GM11168 (cell line): ENCODE results near the gene KISS1R.
"Not testable (repeated sequence)": the region's sequence is repeated elsewhere in the genome, so short reads cannot be mapped to it uniquely, and the experiment has no call there.

Experiments
- in situ Hi-C: fragments of 300-500 bp; cut with MboI; formaldehyde crosslinking; loops from one replicate; pipeline ENCODE4 v1.12.0; 2022; ENCODE audit warnings: low sequenced_read_pairs; ENCODE audit not compliant: unreplicated experiment

The KISS1R gene

DNA sequence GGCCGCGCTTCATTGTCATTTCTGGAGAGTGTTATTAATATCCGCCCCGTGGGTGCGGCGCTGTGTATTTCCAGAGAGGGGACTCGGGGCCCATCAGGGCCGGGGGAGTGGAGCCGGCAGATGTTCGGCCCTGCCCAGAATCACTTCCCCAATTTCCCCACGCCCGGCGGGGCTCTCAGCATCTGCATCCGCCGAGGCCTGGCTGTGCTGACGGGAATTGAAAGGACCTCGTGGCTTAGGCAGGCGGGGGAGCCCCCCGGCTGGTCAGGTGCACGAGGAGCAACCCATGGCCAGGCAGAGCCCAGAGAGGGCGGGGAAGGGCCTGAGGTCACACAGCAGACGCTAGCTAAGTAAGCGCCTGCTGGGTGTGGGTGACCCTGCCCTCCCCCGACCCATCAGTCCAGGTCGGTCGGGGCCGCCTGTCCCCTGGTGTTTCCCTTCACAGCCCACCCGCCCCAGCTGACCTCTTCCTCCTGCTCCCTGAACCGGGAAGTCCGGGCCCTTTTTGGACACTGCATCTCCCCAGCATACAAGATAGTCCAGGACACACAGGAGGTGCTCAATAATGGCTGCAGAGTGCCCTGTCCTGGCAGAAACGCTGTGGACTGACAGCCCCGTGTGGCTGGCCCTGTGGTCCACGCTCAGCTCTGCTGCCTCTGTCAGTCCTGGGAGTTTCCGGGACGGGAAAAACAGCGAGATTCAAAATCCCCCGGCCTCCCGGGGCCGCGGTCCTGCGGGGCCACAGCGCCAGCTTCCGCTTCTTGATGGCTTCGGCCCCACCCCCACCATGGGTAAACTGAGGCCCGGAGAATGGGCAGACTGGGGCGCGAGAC lies 30.8 kb downstream of the KISS1R start:
- in situ Hi-C loops = no loop called here

DNA sequence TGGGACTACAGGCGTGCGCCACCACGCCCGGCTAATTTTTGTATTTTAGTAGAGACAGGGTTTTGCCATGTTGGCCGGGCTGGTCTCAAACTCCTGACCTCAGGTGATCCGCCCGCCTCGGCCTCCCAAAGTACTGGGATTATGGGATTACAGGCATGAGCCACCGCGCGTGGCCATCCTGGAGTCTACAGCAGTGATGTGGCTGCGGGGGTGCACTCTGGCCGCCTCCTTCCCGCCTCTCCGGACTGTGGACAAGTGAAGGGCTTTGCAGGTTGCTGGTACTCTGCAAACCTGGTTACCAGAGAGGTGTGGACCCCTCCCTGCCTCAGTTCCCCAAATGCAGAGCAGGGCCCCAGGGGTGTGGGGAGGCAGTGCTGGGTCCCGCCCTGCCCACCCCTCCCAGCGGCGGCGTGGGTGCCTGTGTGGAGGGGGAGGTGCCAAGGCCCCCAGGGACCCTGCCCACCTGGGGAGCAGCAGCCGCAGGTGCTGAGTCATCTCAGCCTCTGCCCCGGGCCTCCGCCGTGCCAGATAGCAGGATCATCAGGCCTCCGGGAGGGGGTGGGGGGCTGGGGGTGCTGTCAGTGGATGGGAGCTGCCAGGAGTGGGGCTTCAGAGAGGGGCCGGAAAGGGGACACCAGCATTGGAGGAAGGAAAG lies 31.8 kb downstream of the KISS1R start:
- in situ Hi-C loops = no loop called here

DNA sequence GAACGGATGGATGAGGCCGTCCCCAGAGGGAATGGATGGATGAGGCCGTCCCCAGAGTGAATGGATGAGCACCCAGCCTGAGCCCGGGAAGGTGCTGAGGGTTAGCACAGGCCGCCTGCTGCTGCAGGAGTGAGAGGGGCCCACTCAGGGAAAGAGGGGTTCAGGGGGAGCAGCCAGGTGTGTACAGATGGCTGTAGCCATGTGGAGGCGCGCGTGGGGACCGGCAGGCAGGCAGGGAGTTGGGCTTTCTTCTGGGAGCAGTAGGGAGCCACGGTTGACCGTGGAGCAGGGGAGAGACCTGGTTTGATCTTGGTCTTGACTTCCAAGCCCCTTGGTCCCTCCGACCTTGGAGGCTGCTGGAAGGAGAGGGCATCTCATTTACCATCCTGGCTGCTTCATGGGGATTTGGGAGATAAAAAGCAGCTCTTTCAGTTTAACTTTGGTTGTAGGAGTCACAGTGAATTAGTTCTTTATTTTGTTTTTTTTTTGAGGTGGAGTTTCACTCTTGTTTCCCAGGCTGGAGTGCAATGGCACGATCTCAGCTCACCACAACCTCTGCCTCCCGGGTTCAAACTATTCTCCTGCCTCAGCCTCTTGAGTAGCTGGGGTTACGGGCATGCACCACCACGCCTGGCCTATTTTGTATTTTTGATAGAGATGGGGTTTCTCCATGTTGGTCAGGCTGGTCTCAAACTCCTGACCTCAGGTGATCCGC lies 33.4 kb downstream of the KISS1R start:
- in situ Hi-C loops = no loop called here

DNA sequence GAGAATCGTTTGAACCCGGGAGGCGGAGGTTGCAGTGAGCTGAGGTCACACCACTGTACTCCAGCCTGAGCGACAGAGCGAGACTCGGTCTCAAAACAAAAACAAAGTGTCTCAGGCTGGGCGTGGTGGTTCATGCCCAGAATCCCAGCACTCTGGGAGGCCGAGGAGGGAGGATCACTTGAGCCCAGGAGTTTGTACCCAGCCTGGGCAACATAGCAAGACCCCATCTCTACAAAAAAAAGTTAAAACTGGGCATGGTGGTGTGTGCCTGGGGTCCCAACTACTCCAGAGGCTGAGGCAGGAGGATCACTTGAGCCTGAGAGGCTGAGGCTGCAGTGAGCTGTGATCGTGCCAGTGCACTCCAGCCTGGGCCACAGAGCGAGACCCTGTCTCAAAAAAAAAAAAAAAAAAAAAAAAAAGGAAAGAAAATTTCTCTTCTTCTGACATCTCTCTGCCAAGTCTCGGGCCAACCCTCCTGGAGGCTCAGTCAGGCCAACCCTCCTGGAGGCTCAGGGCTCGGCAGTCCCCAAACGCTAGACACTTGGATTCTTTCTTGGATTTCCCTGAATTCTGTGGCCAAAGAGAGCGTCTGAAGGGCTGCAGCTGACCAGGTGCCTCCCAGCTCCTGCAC lies 35.0 kb downstream of the KISS1R start:
- in situ Hi-C loops = no loop called here

DNA sequence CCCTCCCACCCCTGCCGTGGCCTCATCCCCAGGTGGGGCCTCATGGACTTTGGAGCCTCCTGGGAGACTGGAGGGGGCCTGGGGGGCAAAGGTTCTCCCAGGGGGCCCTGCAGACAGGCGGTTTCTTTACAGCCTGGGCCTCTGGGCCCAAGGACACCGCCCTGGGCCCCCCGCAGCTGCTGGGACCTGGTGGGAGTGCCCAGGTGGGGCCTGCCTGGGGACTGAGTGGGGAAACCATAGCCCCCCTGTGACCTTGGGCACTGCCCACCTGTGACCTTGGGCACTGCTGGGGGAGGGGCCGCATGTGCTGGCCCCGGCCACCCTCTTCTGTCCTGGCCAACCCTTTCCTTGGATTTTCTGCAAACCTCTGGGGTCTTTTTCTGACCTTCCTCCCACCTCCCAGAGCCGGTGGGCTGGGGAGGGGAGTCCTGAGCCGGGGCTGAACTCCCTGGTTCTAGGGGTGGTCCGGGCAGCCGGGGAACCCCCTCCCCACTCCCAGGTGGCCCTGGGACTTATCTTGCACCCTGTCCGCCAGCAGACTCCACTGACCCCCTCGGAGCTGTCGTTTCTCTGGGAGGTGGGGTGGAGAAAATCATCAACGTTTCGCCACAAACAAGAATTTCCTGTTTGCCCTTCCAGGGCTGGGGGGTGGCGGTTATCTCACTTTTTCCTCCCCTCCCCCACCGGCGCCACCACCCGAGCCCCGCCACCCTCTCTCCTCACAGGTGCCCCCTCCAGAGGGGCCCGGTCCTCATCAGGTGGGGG lies 35.7 kb downstream of the KISS1R start:
- in situ Hi-C loops = no loop called here

DNA sequence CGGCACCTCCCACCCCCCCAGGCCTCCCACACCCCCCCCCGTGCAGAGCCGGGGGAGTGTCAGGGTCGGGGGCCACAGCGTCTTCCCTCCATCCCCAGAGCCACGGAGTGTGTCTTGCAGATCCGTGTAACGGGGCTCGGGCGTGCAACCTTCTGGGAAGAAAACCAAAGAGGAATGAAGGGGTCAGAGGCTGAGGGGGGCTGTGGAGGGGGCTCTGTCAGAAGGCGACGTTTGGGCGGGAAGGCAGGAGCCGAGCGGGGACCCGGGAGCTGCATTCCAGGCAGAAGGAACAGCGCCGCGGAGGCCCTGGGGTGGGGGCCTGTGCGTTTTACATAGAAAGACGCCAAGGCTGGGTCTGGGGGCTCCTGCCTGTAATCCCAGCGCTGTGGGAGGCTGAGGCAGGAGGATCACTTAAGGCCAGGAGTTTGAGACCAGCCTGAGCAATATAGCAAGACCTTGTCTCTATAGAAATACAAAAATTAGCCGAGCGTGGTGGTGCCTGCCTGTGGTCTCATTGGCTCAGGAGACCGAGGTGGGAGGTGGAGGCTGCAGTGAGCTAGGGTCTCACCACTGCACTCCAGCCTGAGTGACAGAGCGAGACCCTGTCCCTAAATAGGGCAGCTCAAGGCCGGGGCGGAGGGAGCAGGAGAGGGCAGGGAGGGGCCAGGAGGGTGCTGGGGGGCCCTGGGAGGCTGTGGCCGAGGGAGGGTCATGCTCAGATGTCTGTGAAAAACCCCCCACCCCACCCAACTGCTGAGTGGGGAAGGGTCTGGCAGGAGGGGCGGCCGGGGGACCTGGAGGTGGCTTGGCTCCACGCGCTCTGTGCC lies 36.5 kb downstream of the KISS1R start:
- in situ Hi-C loops = no loop called here

DNA sequence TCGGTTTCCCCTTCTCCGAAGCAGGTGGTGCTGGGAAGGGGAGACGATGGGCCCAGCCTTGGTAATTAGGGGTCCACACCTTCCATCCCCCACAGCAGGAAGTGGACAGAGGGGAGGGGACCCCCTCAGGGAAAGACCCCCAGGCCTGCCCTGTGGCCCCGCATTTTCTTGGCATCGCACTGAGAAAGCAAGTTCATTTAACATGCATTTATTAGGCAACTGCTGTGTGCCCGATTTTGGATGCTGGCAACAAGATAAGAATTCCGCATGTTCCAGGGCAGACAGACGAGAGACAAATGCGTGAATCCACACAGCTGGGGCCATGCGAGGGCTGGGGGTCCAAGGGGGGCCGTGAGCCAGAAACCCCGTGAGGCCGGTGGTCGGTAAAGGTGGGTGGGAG lies 37.1 kb downstream of the KISS1R start:
- in situ Hi-C loops = no loop called here

DNA sequence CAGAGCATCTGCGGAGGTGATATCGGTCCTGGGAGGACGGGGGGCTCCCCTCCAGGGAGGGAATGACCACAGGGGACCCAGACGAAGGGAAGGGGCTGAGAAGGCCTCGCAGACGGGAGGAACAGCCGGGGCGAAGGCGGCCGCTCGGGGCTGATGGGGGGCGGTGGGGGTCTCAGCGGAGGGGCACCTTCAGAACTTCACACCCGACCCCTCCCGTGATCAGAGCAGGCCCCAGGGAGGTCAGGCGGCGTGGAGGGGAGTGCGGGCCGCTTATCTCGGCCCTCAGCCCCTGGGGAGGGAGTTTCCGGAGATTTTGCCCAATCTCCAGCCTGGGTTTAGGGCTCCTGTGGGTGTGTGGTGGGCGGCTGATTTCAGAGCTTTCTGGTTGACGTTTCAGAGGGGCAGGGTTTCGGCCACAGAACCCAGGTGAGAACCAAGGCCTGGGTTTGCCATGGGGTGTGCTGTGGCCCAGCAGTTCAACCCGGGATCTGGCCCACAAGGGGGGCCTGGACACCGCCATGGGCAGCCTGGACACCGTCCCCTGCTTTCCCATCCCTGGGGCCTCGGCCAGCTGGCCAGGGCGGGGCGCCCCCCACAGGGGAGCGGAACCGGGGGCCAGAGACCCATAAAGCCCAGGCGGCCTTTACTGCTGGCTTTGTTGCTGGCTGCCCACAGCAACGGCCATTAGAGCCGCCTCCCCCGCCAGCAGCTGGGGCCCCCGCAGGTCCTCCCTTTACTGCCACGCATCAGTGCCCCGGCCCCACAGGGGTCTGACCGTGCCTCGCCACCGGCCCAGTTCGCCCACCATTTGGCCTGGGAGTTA lies 37.8 kb downstream of the KISS1R start:
- in situ Hi-C loops = no loop called here

DNA sequence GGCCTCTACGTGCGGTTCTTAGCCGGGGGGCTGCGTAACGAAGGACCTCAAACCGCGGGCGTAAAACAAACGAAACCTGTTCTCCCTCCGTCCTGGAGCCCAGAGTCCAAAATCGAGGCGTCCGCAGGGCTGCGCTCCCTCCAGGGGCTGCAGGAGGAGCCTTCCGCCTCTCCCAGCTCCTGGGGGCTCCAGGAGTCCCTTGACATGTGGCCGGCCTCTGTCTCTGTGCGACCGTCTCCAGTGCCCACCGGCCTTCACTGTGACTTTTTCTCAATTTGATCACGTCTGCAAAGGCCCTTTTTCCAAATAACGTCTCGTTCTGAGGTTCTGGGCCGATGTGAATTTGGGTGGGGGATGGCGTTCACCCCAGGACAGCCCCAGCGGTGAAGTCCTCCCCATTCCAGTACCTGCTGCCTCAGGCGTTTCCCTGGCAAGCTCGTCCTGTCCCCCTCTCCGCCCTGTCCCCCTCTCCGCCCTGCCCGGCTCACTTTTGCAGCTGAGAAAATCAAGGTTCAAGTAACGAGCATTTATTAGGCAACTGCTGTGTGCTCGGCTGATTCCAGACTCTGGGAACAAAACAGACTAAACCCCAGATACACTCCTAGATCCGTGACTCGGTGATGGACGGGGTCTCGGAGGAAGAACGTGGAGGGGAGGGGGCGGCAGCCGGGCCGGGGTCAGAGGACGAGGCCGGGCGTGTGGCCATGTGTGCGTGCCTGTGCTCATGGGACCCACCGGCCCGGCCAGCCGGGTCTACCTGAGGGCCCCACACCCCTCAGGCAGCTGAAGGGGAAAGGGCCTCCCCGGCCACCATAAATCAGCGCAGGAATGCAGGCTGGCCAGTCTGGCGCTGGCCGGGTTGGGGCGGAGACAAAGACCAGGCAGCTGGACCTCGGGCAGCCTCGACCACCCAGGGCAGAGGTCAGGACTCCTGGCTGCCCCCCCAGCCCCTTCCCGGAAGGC lies 39.0 kb downstream of the KISS1R start:
- in situ Hi-C loops = no loop called here

DNA sequence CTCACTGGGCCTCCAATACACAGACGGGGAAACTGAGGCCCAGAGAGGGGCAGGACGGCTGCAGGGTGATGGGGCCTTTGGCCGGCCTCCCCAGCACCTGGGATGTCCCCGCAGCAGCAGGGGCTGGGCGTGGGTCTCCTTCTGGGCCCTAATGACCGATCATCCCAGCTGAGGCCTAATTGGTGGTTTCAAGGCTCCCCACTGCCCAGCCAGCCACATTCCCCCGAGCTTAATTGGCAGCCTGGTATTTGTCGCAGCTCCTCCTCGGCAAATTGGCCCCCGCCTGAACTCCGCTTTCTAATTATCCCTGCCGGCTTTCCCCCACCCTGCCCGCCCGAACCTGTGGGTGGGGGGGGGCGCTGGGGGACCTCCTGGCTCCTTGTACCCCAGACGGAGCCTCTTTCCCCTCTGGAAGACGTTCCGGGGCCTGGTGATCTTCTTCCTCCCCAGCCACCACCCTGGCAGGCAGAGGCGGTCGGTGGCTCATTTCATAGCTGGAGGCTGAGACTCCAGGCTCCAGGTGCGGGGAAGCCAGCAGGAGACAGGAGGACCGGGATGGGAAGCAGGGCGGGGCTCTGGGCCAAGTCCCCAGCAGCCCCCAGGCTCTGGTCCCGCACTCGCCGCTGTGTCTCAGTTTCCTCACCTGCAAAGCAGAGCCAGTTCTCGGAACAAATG lies 39.8 kb downstream of the KISS1R start:
- in situ Hi-C loops = no loop called here

DNA sequence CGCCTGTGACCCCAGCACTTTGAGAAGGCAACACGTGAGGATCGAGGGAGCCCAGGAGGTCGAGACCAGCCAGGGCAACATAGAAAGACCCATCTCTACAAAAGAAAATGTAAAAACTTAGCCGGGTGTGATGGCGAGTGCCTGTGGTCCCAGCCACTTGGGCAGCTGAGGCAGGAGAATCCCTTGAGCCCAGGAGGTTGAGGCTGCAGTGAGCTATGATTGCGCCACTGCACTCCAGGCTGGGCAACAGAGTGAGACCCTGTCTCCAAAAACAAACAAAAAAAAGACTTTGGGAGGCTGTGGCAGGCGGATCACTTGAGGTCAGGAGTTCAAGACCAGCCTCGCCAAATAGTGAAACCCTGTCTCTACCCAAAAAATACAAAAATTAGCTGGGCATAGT lies 40.4 kb downstream of the KISS1R start:
- in situ Hi-C loops = not testable (repeated sequence)

DNA sequence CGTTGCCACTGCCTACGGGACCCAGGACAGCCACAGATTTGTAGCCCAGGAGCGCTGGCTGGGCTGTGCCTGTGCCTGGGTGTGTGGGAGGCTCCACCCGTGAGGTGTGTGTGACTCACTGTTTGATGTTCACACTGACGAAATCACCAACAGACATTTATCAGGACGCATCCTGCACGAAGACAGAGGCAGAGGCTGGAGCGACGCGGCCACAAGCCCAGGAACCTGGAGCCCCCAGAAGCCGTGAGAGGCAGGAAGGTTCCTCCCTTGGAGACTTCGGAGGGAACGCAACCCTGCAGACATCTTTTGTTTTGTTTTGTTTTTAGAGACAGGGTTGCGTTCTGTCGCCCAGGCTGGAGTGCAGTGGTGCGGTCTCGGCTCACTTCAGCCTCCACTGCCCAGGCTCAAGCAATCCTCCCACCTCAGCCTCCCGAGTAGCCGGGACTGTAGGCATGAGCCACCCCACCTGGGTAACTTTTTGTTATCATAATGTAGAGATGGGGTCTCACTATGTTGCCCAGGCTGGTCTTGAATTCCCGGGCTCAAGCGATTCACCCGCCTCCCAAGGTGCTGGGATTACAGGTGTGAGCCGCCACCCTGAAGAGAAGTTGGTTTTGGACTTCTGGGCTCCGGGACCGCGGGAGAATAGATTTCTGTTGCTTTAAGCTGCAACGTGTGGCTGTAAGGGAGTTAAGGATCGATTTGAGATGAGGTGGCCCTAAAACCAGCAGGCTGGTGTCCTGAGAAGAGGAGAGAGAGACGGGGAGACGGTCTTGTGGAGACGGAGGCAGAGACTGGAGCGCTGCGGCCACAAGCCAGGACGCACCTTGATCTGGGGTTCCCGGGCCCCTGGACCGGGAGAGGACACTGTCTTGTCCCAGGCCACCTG lies 42.1 kb downstream of the KISS1R start:
- in situ Hi-C loops = no loop called here

DNA sequence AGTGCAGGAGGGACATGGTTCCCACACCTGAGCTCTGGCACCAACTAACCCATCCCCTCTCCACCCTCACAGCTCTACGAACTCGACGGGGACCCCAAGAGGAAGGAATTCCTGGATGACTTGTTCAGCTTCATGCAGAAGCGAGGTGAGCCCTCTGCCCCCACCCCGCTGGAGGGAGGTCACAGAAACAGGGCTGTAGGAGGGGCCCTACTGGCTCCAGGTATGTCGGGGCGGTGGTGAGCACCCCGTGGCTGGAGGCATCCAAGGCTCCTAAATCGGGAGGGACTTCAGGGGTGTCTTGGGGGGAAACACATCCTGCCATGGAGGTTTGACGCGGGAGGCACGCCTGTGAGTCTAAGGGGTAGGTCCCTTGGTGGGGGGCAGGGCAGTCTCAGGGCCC lies 42.9 kb downstream of the KISS1R start:
- in situ Hi-C loops = no loop called here

DNA sequence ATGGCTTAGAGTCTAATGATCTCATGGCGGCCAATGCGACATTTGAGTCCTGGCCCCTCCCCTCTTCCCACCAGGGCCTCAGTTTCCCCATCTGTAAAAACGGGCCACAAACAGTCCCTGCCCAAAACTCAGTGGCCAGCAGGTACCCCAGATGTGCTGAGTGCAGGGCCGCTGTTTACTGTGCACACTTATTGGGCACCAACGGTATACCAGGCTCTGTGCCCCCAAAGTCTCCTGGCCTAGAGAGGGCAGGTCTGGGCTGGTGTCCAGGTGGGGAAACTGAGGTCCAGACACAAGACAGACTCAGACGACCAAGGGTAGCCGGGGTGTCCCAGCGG lies 43.4 kb downstream of the KISS1R start:
- in situ Hi-C loops = no loop called here

DNA sequence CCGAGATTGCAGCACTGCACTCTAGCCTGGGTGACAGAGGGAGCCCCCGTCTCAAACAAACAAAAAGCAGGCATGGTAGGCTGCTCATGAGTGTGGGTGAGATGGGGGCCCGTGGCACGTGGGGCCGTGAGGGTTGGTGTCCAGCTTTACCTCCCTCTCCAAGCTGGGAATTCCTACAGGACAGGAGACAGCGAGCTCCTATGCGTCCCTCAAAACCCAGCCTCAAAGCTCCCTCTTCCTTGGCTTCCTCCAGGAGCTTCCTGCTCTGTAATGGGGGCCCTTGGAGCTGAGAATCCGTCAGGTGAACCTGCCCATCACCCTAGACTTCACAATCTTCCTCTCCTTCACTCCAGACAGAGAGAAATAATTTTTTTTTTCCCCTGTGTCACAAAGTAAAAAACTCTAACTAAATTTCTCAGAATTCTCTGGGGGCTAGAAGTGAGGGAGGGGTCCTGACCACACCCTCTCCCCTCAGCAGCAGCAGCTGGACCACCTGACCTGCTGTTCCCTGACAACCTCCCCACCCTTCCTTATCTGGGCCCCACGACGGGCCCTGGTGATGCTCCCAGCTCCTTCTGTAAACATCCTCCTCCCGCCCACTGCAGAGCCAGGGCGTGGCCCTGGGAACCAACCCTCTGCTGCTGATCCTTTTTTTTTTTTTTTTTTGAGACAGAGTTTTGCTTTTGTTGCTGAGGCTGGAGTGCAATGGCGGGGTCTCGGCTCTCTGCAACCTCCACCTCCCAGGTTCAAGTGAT lies 44.9 kb downstream of the KISS1R start:
- in situ Hi-C loops = no loop called here
